H1 (cell line): ENCODE results near the gene DPP10.

Experiments used
- CBX5 ChIP-seq: fragments of 300-800, 300-1000 bp; sonication (generic); IDR thresholded peaks from 2 replicates; pipeline ENCODE4 v1.7.1; 2016; ENCODE audit warnings: antibody characterized with exemption, low read length, low read depth
- CEBPB ChIP-seq: IDR thresholded peaks from 2 replicates; pipeline ENCODE4 v1.6.1; 2012; ENCODE audit warnings: low read depth, low read length
- CTCF ChIP-seq, 3 experiments: IDR thresholded peaks; 1 replicate in 2 of 3; 2 replicates in 1 of 3; pipeline versions ENCODE4 v1.5.1 to v1.6.1; 2011; ENCODE audit warnings: low read length in 3 of 3, mild to moderate bottlenecking in 3 of 3, inconsistent platforms in 2 of 3, low read depth in 1 of 3, moderate library complexity in 1 of 3; ENCODE audit not compliant: insufficient read depth in 1 of 3; ENCODE audit errors: control extremely low read depth in 1 of 3
- EZH2 ChIP-seq: fragments of 200-600 bp; sonication (generic); IDR thresholded peaks from 2 replicates; pipeline ENCODE4 v1.7.1; 2012; ENCODE audit warnings: low read depth, mild to moderate bottlenecking, moderate library complexity, low read length, inconsistent platforms; ENCODE audit not compliant: severe bottlenecking
- MAFK ChIP-seq: IDR thresholded peaks from 2 replicates; pipeline ENCODE4 v1.6.1; 2012; ENCODE audit warnings: low read depth, mild to moderate bottlenecking, improper control_type of control experiment, low read length
- POLR2AphosphoS5 ChIP-seq: IDR thresholded peaks from 2 replicates; pipeline ENCODE4 v1.6.1; 2011; ENCODE audit warnings: low read depth, low read length
- RXRA ChIP-seq: IDR thresholded peaks from 2 replicates; pipeline ENCODE4 v1.6.1; 2011; ENCODE audit warnings: low read depth, mild to moderate bottlenecking, low read length, moderate library complexity; ENCODE audit not compliant: insufficient read depth
- TAF1 ChIP-seq: IDR thresholded peaks from 2 replicates; pipeline ENCODE4 v1.6.1; 2011; ENCODE audit warnings: mild to moderate bottlenecking, low read depth, low read length
- TCF12 ChIP-seq: IDR thresholded peaks from 2 replicates; pipeline ENCODE4 v1.6.1; 2011; ENCODE audit warnings: low read depth, mild to moderate bottlenecking, low read length
- YY1 ChIP-seq: IDR thresholded peaks from 2 replicates; pipeline ENCODE4 v1.6.1; 2011; ENCODE audit warnings: low read depth, mild to moderate bottlenecking, low read length

- no peak for TF ChIP-seq CEBPB
- no peak for TF ChIP-seq CTCF (IDR thresholded peaks at IDR 0.05; ENCODE audit: control extremely low read depth in 1 of 3, insufficient read depth in 1 of 3, low read depth in 1 of 3, low read length in 3 of 3)
- TF ChIP-seq YY1, result no peak
- no peak for TF ChIP-seq CBX5
- no peak for TF ChIP-seq TCF12
- no peak for TF ChIP-seq RXRA
- TF ChIP-seq POLR2AphosphoS5, result no peak
- TF ChIP-seq TAF1, result no peak
- no peak for TF ChIP-seq MAFK
- TF ChIP-seq EZH2, result no peak
Observed at GRCh38 chr2:115634578-115634977, 1192.1 kb downstream of the DPP10 start.
